Measurements from ENCODE around the gene DBP.
A peak's percentile ranks its signal among the peaks of the same experiment; 100 is the strongest.

The DBP gene

GRCh38 chr19:48660852-48661710, 23.9 kb upstream of the DBP start (continued):
- peak; percentile 42 for TF ChIP-seq PRDM10 (tag by site-specific recombination; IDR thresholded peaks at IDR 0.05)
- TF ChIP-seq ZNF239 (tag by site-specific recombination; IDR thresholded peaks at IDR 0.05) = no peak
- no peak for TF ChIP-seq ZNF132 (tag by site-specific recombination; IDR thresholded peaks at IDR 0.05; ENCODE audit: borderline replicate concordance)
- TF ChIP-seq ZNF501 (tag by site-specific recombination; IDR thresholded peaks at IDR 0.05) = no peak
- no peak for TF ChIP-seq ZNF664 (tag by site-specific recombination; IDR thresholded peaks at IDR 0.05)
- TF ChIP-seq ZNF248 (tag by site-specific recombination; IDR thresholded peaks at IDR 0.05) = no peak
- no peak for TF ChIP-seq ZNF76 (tag by site-specific recombination; IDR thresholded peaks at IDR 0.05; ENCODE audit: borderline replicate concordance, low read depth)
- no peak for TF ChIP-seq ZSCAN4 (tag by site-specific recombination; IDR thresholded peaks at IDR 0.05)
- TF ChIP-seq SP7 (tag by site-specific recombination; IDR thresholded peaks at IDR 0.05) = 0 out of 2 replicates have a peak, but pooled peaks have one; percentile 11
- TF ChIP-seq ZNF302 (tag by site-specific recombination; IDR thresholded peaks at IDR 0.05; ENCODE audit: low read depth) = no peak
- no peak for TF ChIP-seq BCL11B (tag by site-specific recombination; IDR thresholded peaks at IDR 0.05; ENCODE audit: low read depth)
- TF ChIP-seq ZBTB1 (tag by site-specific recombination; IDR thresholded peaks at IDR 0.05) = no peak
- no peak for TF ChIP-seq ZEB2 (tag by site-specific recombination; IDR thresholded peaks at IDR 0.05)
- TF ChIP-seq PRDM1 (tag by site-specific recombination; IDR thresholded peaks at IDR 0.05) = no peak
- no peak for TF ChIP-seq ZNF146 (tag by site-specific recombination; IDR thresholded peaks at IDR 0.05)
- no peak for TF ChIP-seq ZNF26 (tag by site-specific recombination; IDR thresholded peaks at IDR 0.05)
- no peak for TF ChIP-seq ZNF114 (tag by site-specific recombination; IDR thresholded peaks at IDR 0.05)
- no peak; the same call in 1 of the 2 replicates for TF ChIP-seq KLF9 (tag by site-specific recombination; IDR thresholded peaks at IDR 0.05; ENCODE audit: low read depth)
- no peak for TF ChIP-seq ZNF426 (tag by site-specific recombination; IDR thresholded peaks at IDR 0.05)
- TF ChIP-seq ZNF121 (tag by site-specific recombination; IDR thresholded peaks at IDR 0.05) = no peak
- no peak for TF ChIP-seq INSM2 (tag by site-specific recombination; IDR thresholded peaks at IDR 0.05)
- TF ChIP-seq ZXDB (tag by site-specific recombination; IDR thresholded peaks at IDR 0.05) = no peak
- TF ChIP-seq YY2 (tag by site-specific recombination; IDR thresholded peaks at IDR 0.05) = no peak
- TF ChIP-seq ZBTB17 (tag by site-specific recombination; IDR thresholded peaks at IDR 0.05) = no peak
- TF ChIP-seq ZNF560 (tag by site-specific recombination; IDR thresholded peaks at IDR 0.05; ENCODE audit: borderline replicate concordance) = no peak
- no peak for TF ChIP-seq ZNF140 (tag by site-specific recombination; IDR thresholded peaks at IDR 0.05)
- TF ChIP-seq ZNF292 (tag by site-specific recombination; IDR thresholded peaks at IDR 0.05; ENCODE audit: borderline replicate concordance, low read depth) = no peak
- TF ChIP-seq ZNF280D (tag by site-specific recombination; IDR thresholded peaks at IDR 0.05) = no peak
